Nephron progenitor cell (in vitro differentiated cells): Measurements from ENCODE around the gene FN1.

Experiments used
- DNase-seq: peaks from one replicate; pipeline ENCODE4 v3.0.0; 2021
- H3K27ac Mint-ChIP-seq: 2 replicates; pipeline ENCODE4 v1.8.0; 2021; ENCODE audit warnings: mild to moderate bottlenecking, moderate library complexity, mixed read lengths
- H3K27me3 Mint-ChIP-seq: 2 replicates; pipeline ENCODE4 v1.8.0; 2021; ENCODE audit warnings: mild to moderate bottlenecking, low read depth, mixed read lengths; ENCODE audit not compliant: poor library complexity
- H3K36me3 Mint-ChIP-seq: 2 replicates; pipeline ENCODE4 v1.8.0; 2021; ENCODE audit warnings: low read depth, mixed read lengths
- H3K4me1 Mint-ChIP-seq: 2 replicates; pipeline ENCODE4 v1.8.0; 2021; ENCODE audit warnings: mixed read lengths
- H3K4me3 Mint-ChIP-seq: 2 replicates; pipeline ENCODE4 v1.8.0; 2021; ENCODE audit warnings: mild to moderate bottlenecking, moderate library complexity, mixed read lengths
- H3K9me3 Mint-ChIP-seq: 2 replicates; pipeline ENCODE4 v1.8.0; 2021; ENCODE audit warnings: mild to moderate bottlenecking, moderate library complexity, mixed read lengths
- TF ChIP-seq, protein P1 (sequence below): fragments of 200-600 bp; sonication (generic); IDR thresholded peaks from 2 replicates; pipeline ENCODE4 v1.5.0; 2021; ENCODE audit warnings: antibody characterized with exemption

FN1 gene

DNA sequence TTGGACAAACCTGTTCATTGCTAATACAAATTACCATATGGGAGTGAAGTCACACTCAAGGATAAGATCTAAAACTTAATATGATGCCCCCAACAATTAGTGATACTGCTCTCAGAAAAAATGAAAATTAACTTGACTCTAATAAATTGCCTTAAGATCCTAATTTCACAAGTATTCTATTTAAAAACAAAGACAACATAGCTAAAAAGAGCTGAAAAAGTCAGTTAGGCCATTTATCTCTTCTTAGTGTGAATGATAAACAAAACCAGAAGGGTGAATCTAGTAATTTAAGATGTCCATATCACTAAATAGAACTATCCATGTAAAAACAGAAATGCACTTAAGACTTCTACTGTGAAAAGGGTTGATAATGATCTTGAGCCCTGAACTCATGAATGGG lies 53.4 kb downstream of the FN1 start:
- Mint-ChIP-seq H3K4me3 (no peak overlapping the region), H3K36me3 (peaks cover 90% of the 10 kb centered on the region), H3K9me3 (no peaks in the 10 kb centered on the region), H3K4me1 (no peaks in the 10 kb centered on the region), H3K27ac (no peak overlapping the region), H3K27me3 (no peaks in the 10 kb centered on the region)
- TF ChIP-seq, protein P1, sequence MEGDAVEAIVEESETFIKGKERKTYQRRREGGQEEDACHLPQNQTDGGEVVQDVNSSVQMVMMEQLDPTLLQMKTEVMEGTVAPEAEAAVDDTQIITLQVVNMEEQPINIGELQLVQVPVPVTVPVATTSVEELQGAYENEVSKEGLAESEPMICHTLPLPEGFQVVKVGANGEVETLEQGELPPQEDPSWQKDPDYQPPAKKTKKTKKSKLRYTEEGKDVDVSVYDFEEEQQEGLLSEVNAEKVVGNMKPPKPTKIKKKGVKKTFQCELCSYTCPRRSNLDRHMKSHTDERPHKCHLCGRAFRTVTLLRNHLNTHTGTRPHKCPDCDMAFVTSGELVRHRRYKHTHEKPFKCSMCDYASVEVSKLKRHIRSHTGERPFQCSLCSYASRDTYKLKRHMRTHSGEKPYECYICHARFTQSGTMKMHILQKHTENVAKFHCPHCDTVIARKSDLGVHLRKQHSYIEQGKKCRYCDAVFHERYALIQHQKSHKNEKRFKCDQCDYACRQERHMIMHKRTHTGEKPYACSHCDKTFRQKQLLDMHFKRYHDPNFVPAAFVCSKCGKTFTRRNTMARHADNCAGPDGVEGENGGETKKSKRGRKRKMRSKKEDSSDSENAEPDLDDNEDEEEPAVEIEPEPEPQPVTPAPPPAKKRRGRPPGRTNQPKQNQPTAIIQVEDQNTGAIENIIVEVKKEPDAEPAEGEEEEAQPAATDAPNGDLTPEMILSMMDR = no peak
- no peak for DNase-seq

DNA sequence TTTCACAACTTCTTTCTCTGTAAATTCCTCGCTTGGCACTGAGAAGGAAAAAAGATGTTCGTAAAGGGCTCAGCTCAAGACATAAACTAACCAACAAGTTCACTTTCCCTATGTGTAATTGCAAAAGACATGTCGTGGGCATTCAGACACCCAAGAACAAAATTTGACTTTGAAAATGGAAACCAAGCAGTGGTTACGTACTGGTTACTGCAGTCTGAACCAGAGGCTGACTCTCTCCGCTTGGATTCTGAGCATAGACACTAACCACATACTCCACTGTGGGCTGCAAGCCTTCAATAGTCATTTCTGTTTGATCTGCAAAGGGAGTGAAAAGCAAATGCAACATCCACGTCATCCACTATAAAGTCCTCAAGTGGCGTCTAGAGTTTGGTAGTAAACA lies 53.9 kb downstream of the FN1 start:
- peaks cover 90% of the 10 kb centered on the region for H3K36me3 Mint-ChIP-seq
- no peaks in the 10 kb centered on the region for H3K4me1 Mint-ChIP-seq
- TF ChIP-seq, protein P1 = no peak
- DNase-seq = no peak
- no peaks in the 10 kb centered on the region for H3K9me3 Mint-ChIP-seq
- no peak overlapping the region for H3K4me3 Mint-ChIP-seq
- no peak overlapping the region for H3K27ac Mint-ChIP-seq
- no peaks in the 10 kb centered on the region for H3K27me3 Mint-ChIP-seq

DNA sequence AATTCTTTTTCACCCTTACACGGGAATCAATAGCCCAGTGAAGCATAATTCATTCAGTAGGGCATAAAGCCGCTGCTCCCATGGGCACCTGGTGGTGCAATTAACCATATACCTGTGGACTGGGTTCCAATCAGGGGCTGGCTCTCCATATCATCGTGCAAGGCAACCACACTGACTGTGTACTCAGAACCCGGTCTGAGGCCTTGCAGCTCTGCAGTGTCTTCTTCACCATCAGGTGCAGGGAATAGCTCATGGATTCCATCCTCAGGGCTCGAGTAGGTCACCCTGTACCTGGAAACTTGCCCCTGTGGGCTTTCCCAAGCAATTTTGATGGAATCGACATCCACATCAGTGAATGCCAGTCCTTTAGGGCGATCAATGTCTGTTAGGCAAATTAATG lies 55.2 kb downstream of the FN1 start:
- Mint-ChIP-seq H3K27ac (no peak overlapping the region), H3K9me3 (no peaks in the 10 kb centered on the region), H3K36me3 (peaks cover 92% of the 10 kb centered on the region), H3K4me1 (no peaks in the 10 kb centered on the region), H3K27me3 (no peaks in the 10 kb centered on the region), H3K4me3 (no peak overlapping the region)
- no peak for DNase-seq
- TF ChIP-seq, protein P1 = no peak

DNA sequence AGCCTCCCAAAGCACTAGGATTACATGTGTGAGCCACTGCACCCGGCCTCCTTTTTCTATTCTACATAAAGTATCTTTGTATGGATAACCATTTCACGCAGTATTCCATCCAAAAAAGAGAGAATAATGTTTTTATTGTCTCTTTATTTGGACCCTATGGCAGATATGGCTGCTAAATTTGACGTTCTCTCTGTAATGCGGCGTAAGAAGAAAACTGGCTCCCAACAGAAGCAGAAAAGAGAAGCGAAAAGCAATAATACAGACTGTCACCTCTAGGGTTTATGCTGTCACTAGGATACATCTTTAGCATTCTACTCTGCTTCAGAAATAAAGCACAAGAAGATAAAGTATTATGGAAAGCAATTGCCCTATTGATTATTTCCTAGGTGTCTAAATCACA lies 55.9 kb downstream of the FN1 start:
- no peaks in the 10 kb centered on the region for H3K27me3 Mint-ChIP-seq
- no peaks in the 10 kb centered on the region for H3K4me1 Mint-ChIP-seq
- TF ChIP-seq, protein P1 = no peak
- no peaks in the 10 kb centered on the region for H3K9me3 Mint-ChIP-seq
- peaks cover 94% of the 10 kb centered on the region for H3K36me3 Mint-ChIP-seq
- no peak overlapping the region for H3K4me3 Mint-ChIP-seq
- peak overlapping the region; percentile 94 for H3K27ac Mint-ChIP-seq
- DNase-seq = no peak

DNA sequence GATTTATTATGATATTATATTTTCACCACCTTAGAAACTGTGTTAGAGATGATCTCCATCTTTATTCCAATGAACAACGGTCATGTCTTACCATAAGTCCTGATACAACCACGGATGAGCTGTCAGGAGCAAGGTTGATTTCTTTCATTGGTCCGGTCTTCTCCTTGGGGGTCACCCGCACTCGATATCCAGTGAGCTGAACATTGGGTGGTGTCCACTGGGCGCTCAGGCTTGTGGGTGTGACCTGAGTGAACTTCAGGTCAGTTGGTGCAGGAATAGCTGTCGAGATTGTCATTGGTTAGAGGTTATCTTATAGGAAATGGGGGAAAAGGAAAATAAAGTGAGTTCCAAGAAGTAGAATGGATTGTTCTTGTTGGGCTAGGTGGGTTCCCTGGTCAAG lies 56.8 kb downstream of the FN1 start:
- H3K27ac Mint-ChIP-seq = no peak overlapping the region
- H3K36me3 Mint-ChIP-seq = peaks cover 94% of the 10 kb centered on the region
- no peak for DNase-seq
- no peaks in the 10 kb centered on the region for H3K4me1 Mint-ChIP-seq
- H3K4me3 Mint-ChIP-seq = no peak overlapping the region
- H3K9me3 Mint-ChIP-seq = no peaks in the 10 kb centered on the region
- TF ChIP-seq, protein P1 = no peak
- H3K27me3 Mint-ChIP-seq = no peaks in the 10 kb centered on the region

DNA sequence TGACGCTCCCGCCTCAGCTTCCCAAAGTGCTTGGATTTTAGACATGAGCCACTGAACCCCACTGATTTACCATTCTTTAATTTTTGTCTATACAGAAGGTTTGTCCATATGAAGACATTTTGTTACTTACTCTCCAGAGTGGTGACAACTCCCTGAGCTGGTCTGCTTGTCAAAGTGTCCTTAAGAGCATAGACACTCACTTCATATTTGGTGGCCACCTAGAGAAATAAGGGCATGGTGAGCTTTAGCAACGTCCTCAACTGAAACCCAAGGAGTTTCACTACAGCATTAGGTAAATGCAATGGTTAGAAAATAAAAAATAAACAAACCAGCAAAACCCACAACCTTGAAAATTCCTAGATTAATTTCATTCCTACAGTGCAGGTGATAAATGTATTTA lies 57.8 kb downstream of the FN1 start:
- no peak for DNase-seq
- Mint-ChIP-seq H3K4me3 (no peak overlapping the region), H3K4me1 (no peaks in the 10 kb centered on the region), H3K9me3 (no peaks in the 10 kb centered on the region), H3K27me3 (no peaks in the 10 kb centered on the region), H3K36me3 (peaks cover 94% of the 10 kb centered on the region), H3K27ac (no peak overlapping the region)
- TF ChIP-seq, protein P1 = no peak
